ENCODE data around the gene ZNF423.

ZNF423 gene

DNA sequence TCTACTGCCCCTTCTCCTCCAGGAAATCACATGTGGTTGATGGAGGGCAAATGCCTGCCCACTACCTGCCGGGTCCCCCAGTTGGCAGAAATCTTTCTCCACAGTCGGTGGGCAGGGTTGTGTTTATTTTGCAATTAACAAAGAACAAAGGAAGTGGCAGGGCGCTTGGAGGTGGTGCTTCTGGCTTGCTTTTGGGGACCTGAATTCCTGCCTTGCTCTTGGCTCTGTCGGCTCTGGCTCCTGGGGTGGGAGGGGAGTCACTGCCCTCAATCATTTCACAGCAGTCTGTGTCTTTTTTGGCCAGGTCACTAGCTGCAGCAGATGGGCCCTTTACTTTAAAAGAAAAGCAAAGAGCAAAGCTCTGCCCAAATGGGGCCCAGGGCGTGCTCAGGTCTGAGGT, 413.1 kb downstream of the ZNF423 start:
- no peak for DNase-seq

DNA sequence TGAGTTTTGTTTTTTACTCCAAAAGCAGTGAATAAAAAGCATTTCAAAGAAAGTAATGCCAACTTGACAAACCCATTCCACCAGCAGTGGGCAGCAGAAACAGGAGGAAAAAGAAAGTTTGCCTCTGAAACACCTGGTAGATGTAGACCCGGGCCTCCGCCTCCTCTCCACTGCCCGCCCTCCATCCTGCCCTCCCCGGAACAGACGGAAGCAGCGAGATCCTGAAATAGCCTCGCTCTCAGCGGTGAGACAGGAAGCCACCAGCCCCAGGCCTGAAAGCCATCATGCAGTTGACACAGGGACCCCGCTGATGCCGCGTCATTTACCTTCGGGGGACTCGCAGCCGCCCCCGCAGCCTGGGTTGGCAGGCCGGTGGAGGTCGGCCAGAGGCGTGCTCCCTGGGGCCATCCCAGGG, 414.5 kb downstream of the ZNF423 start:
- DNase-seq = no peak

DNA sequence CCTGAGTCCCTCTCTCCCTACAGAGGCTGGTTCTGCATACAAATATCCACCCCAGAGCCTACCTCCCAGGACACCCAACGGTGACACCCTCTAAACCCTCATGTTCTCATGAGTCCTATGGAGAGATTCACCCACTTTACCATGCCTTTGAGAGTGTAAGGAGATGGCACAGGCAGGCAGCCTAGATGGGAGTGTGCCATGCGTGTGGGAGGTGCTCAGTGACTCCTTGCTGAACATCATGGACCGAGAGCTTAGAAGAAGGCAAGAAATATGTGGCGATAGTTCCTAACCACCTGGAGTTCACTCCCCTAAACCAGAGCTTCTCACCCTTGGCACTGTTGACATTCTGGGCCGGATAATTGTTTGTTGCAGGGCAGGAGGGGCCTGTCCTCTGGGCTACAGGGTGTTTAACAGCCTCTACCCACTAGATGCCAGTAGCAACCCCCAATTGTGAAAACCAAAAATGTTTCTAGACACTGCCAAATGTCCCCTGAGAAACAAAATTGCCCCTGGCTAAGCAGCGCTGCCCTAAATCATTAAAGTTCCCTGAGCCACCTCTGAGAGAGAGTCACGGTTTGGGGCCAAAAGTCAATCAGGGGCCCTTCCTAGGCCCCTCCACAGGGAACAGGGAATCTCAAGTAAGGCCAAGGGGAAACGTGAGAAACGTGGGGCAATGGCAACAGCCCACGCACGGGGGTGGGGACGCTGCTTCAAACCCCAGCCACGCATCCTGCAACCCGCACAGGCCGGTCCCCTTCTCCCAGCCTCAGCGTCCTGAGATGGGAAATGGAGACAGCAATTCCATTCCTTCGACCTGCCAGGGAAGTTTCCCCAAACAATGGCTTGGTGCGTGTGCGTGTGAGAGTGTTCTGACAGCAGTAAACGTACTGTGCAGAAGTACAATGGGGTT, 415.5 kb downstream of the ZNF423 start:
- DNase-seq = no peak

DNA sequence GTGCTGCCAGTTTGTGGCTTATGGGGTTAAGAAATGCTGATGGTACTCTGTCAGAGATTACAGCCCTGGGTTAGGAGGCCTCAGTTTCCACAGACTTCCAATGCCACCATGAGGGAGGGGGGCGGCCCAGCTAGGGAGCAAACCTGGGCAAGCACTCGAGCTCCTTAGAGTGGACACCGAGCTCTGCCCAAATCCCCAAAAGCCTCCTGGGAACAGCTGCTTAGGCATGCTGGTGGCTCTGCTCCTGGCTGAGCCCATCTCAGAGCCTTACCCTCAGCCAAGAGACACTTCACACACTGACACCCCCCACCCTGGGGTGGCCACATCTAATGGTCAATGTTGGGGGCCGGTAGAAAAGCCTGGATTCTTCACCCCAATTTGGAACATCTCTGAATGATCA, 416.2 kb downstream of the ZNF423 start:
- no peak for DNase-seq

DNA sequence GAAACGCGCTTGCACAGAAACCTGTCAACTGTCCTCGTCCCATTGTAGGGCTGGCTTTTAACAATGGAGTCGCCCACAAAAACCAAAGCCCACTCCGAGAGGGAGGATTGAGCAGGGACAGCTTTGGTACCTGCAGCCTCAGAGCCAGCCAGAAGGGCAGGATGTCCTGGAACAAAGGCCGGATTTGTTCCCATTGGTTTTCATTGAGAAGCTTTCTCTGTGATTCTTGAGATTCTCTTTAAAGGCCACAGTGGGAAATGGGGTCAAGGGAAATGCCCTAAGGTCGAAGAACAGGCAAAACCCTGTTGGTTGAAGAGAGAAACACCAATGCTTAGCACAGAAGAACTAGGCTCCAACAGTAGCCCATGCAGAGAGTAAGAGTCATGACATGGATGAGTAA, 416.9 kb downstream of the ZNF423 start:
- DNase-seq = no peak

All from SHP77 treated with DMSO at 0.1 percent for 48 hours (cell line).